Osteocyte (in vitro differentiated cells): ENCODE measurements around the gene CNTFR. TPM values are rescaled to one million over a fixed set of nuclear protein-coding genes. Genes with fewer than 3 reads are reported as not detected.

Experiments
- DNase-seq: peaks from one replicate; pipeline ENCODE4 v3.0.0; 2021; ENCODE audit warnings: mixed read lengths; ENCODE audit not compliant: unreplicated experiment; ENCODE audit errors: extremely low spot score
- H3K27ac Mint-ChIP-seq: one replicate; pipeline ENCODE4 v1.8.0; 2021; ENCODE audit warnings: mild to moderate bottlenecking, mixed read lengths; ENCODE audit not compliant: unreplicated experiment
- H3K27me3 Mint-ChIP-seq: one replicate; pipeline ENCODE4 v1.8.0; 2021; ENCODE audit warnings: mixed read lengths; ENCODE audit not compliant: unreplicated experiment
- H3K36me3 Mint-ChIP-seq: one replicate; pipeline ENCODE4 v1.8.0; 2021; ENCODE audit warnings: mixed read lengths; ENCODE audit not compliant: unreplicated experiment
- H3K4me1 Mint-ChIP-seq: one replicate; pipeline ENCODE4 v1.8.0; 2021; ENCODE audit warnings: mixed read lengths; ENCODE audit not compliant: unreplicated experiment
- H3K4me3 Mint-ChIP-seq: one replicate; pipeline ENCODE4 v1.8.0; 2021; ENCODE audit warnings: mild to moderate bottlenecking, moderate library complexity, mixed read lengths; ENCODE audit not compliant: unreplicated experiment
- H3K9me3 Mint-ChIP-seq: one replicate; pipeline ENCODE4 v1.8.0; 2021; ENCODE audit warnings: mixed read lengths; ENCODE audit not compliant: unreplicated experiment
- total RNA-seq: library from RNA; stranded (reverse); gene quantifications from 2 replicates; pipeline ENCODE4 v1.2.1, GENCODE V29; 2021
- TF ChIP-seq, protein P1 (sequence below): fragments of 200-600 bp; sonication (generic); IDR thresholded peaks from 2 replicates; pipeline ENCODE4 v1.5.0; 2021; ENCODE audit warnings: antibody characterized with exemption, mild to moderate bottlenecking, moderate library complexity

The CNTFR gene
- total RNA-seq, 1 donor from 2014 or later, result not detected

DNA sequence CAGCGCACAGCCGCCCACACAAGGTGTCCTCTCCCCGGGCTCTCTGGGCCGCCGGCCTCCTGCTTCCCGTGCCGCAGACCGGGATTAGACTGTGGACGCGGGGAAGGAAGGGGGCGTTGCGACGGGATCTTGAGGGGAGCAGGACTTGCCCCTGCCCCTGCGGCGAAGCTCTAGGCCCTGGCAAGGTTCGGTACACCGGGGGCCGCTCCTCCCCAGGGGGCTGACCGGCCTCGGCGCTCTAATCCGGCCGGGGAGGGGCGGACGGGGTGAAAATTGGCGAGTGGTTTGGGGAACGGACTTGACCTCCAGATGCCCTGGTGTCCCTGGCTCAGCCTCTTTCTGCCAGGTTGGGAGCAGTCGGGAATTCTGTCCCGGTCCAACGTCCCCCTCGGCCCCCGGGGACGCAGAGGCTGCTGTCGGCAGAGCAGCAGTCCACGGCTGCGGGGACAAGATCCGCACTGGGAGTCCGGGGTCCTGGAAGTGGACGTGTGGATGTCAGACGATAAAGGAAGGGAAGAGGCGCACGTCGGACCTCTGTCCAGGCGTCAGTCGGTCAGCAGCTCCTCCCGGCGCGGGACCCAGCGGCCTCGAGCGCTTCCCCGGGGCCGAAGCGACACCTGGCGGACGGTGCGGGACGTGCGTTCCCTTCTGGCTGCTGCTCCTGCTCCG lies 1.9 kb upstream of the CNTFR start:
- no peak overlapping the region for H3K4me3 Mint-ChIP-seq
- TF ChIP-seq, protein P1, sequence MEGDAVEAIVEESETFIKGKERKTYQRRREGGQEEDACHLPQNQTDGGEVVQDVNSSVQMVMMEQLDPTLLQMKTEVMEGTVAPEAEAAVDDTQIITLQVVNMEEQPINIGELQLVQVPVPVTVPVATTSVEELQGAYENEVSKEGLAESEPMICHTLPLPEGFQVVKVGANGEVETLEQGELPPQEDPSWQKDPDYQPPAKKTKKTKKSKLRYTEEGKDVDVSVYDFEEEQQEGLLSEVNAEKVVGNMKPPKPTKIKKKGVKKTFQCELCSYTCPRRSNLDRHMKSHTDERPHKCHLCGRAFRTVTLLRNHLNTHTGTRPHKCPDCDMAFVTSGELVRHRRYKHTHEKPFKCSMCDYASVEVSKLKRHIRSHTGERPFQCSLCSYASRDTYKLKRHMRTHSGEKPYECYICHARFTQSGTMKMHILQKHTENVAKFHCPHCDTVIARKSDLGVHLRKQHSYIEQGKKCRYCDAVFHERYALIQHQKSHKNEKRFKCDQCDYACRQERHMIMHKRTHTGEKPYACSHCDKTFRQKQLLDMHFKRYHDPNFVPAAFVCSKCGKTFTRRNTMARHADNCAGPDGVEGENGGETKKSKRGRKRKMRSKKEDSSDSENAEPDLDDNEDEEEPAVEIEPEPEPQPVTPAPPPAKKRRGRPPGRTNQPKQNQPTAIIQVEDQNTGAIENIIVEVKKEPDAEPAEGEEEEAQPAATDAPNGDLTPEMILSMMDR, result peak; percentile 96
- H3K27ac Mint-ChIP-seq, result no peak overlapping the region
- H3K27me3 Mint-ChIP-seq, result peaks cover 61% of the 10 kb centered on the region
- DNase-seq, result peak; percentile 96
- H3K36me3 Mint-ChIP-seq, result no peaks in the 10 kb centered on the region
- H3K9me3 Mint-ChIP-seq, result no peaks in the 10 kb centered on the region
- peaks cover 31% of the 10 kb centered on the region for H3K4me1 Mint-ChIP-seq

DNA sequence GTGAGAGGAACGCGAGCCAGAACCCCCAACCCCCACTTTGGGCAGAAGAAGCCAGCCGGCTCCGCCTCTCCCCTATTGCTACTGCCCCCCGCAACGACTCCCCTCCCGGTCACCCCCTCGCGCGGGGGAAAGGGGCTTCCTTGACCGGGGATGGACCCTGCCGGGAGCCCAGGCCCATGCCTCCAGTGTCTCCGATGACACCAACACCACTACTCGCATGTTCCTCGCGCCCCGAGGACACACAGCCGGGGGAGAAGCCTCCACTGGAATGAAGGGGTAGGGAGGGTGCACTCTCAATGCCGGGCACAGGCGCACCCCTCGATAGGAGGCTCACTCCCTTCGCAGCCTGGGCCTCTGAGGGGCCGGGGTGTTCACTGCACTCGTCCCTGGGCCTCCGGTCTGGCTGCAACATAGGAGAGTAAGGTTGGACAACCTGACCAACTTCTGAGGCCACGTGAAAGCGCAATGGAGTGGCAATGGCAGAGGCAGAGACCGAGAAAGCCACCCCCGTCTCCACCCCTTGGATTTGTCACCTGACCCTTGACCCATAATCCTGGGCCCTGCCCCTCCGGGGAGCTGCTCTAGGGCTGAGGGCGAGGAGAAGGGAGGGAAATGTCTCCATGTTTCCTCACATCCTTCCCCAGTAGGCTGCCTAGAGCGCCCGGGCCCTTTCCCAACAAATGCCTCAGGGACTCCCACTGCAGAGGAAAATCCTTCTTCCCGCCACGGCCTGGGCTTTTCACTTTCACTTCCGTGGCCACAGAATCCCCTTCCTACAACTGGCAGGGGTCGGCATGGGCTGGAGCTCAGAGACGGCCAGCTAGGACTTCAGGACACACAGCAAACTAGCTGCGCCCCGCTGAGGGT lies 1.1 kb upstream of the CNTFR start:
- peaks cover 65% of the 10 kb centered on the region for H3K27me3 Mint-ChIP-seq
- no peaks in the 10 kb centered on the region for H3K9me3 Mint-ChIP-seq
- no peak for DNase-seq
- peaks cover 31% of the 10 kb centered on the region for H3K4me1 Mint-ChIP-seq
- TF ChIP-seq, protein P1, result no peak
- H3K4me3 Mint-ChIP-seq, result peak overlapping the region; percentile 66
- no peaks in the 10 kb centered on the region for H3K36me3 Mint-ChIP-seq
- no peak overlapping the region for H3K27ac Mint-ChIP-seq

DNA sequence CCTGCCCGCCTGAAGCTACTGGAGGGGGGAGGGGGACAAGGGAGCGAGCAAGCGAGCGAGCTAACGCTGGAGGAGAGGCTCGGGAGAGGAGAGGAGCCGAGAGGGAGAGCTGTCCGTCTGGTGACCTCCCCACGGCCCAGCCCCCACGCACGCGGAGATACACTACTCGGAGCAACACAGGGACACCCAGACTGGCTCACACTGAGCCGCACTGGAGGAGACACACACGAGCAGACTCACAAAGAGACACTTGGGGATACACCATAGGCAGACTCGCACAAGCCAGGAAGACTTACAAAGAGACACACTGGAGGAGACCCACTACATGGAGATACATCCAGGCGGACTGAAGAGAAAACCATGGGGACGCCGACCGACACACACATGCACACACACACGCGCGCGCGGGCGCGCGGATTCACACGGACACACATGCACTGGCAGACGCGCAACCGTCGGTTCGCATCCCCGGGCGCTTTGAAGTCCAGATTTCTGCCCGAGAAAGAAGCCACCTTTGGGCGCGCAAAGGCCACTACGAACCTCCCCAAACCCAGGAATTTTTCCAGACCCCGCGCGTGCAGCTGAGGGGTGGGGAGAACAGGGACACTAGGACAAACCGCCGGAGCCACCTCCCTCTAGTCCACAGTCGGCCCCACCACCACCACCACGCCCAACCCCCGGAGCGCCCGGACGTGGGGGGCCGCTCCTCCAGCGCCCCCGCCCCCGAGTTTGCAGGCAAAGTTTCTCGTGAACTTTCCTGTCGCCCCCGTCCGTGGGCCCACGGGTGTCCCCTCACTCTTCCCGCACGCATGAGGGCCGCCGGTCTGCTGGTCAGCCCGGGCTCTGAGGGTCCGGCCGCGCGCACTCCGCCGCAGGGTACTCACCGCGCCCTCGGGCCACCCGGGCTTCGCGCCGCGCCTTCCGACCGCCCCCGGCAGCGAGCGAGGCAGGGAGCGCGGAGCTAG lies 571 bp downstream of the CNTFR start:
- H3K4me3 Mint-ChIP-seq, result peak overlapping the region; percentile 72
- peaks cover 80% of the 10 kb centered on the region for H3K27me3 Mint-ChIP-seq
- no peaks in the 10 kb centered on the region for H3K36me3 Mint-ChIP-seq

DNA sequence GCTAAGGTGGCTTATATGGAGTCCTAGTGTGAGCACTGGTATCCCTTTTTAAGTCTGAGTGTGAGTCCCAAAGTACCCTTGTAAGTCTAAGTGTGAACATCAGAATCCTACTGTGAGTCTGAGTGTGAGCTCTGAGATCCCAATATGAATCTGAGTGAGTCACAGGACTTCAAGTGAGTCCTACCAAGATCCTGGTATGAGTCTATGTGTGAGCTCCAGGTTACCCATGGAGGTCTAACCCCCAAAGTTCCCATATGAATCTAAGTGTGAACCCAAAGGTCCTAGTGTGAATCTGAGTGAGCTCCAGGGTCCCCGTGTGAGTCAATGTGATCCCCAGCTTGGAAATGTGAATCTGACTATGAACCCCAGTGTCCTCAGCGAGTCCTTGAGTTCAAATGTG lies 2.3 kb downstream of the CNTFR start:
- DNase-seq, result no peak
- TF ChIP-seq, protein P1, result no peak
- Mint-ChIP-seq H3K36me3 (no peaks in the 10 kb centered on the region), H3K27ac (no peak overlapping the region), H3K9me3 (no peaks in the 10 kb centered on the region), H3K4me3 (no peak overlapping the region), H3K27me3 (peaks cover 79% of the 10 kb centered on the region), H3K4me1 (peaks cover 21% of the 10 kb centered on the region)

More for the DNA sequence above, 571 bp downstream of the CNTFR start:
- DNase-seq, result no peak
- H3K27ac Mint-ChIP-seq, result no peak overlapping the region
- H3K9me3 Mint-ChIP-seq, result no peaks in the 10 kb centered on the region
- peaks cover 31% of the 10 kb centered on the region for H3K4me1 Mint-ChIP-seq
- TF ChIP-seq, protein P1, result no peak
